ENCODE results near the gene RPL6. TPM values are rescaled to one million over a fixed set of nuclear protein-coding genes. Genes with fewer than 3 reads are reported as not detected.

RPL6 gene
- total RNA-seq, 1 experiment from 2014 or later: 969 TPM

- Histone ChIP-seq H3K36me3 (ENCODE audit: control insufficient read depth, insufficient read depth, low read length) (no peaks in the 10 kb centered on the region), H3K27ac (ENCODE audit: low read length) (no peak overlapping the region), H3K27me3 (ENCODE audit: control insufficient read depth, insufficient read depth, low read length) (no peaks in the 10 kb centered on the region), H3K4me3 (ENCODE audit: low read depth in 2 of 2, low read length in 2 of 2) (no peak overlapping the region), H3K4me1 (ENCODE audit: control insufficient read depth, insufficient read depth, low read length) (peaks cover 23% of the 10 kb centered on the region), H3K9me3 (ENCODE audit: control insufficient read depth, insufficient read depth, low read depth, low read length) (no peaks in the 10 kb centered on the region)
- TSS peak; percentile 32 for BruUV-seq (replicated peaks)
- in situ Hi-C loops (cut with HindIII; ENCODE audit: low pct_unique_long_range_greater_than_20kb, low sequenced_read_pairs): no loop called here
- ChIA-PET POLR2A (no interaction called here), CTCF (no interaction called here)
- ATAC-seq (no peak), DNase-seq (ENCODE audit: low read depth, low spot score) (no peak)
- intact Hi-C loops (cut with micrococcal nuclease; ENCODE audit: unreplicated experiment): loop anchor here (5.0 kb wide), 1 partner anchor 161 kb away; no protein-coding TSS in a partner anchor
- no peak for TF ChIP-seq CTCF (IDR thresholded peaks at IDR 0.05)
Measured at GRCh38 chr12:112367965-112368364, 41.4 kb downstream of the RPL6 start.

GRCh38 chr12:112362310-112362709, 47.1 kb downstream of the RPL6 start:
- no peaks in the 10 kb centered on the region for H3K9me3 ChIP-seq (ENCODE audit: control insufficient read depth, insufficient read depth, low read depth, low read length)
- TF ChIP-seq TCF7L2 (IDR thresholded peaks at IDR 0.05; ENCODE audit: low read depth, low read length): no peak
- TF ChIP-seq CTCF (IDR thresholded peaks at IDR 0.05): no peak
- no peak for TF ChIP-seq POLR2AphosphoS5 (IDR thresholded peaks at IDR 0.05; ENCODE audit: low read depth, low read length)
- TF ChIP-seq SIN3A (IDR thresholded peaks at IDR 0.05; ENCODE audit: borderline replicate concordance, insufficient read depth, low read depth, low read length): no peak
- no peak for TF ChIP-seq REST (IDR thresholded peaks at IDR 0.05; ENCODE audit: insufficient read depth in 1 of 2, low read depth in 2 of 2, low read length in 1 of 2)
- DNase-seq (ENCODE audit: low read depth, low spot score) (no peak), ATAC-seq (peak; percentile 63; the same call in 1 of the 2 replicates)
- peaks cover 9% of the 10 kb centered on the region; the same call in 1 of the 2 replicates for H3K4me1 ChIP-seq (ENCODE audit: control insufficient read depth, insufficient read depth, low read length)
- intact Hi-C loops (cut with micrococcal nuclease; ENCODE audit: unreplicated experiment): no loop called here
- POLR2A ChIA-PET: no interaction called here
- H3K27ac ChIP-seq (ENCODE audit: low read length): no peak overlapping the region
- H3K4me3 ChIP-seq (ENCODE audit: low read depth in 2 of 2, low read length in 2 of 2): no peak overlapping the region
- in situ Hi-C loops (cut with HindIII; ENCODE audit: low pct_unique_long_range_greater_than_20kb, low sequenced_read_pairs): no loop called here
- BruUV-seq (replicated peaks): no TSS peak
- no peaks in the 10 kb centered on the region for H3K36me3 ChIP-seq (ENCODE audit: control insufficient read depth, insufficient read depth, low read length)
- CTCF ChIA-PET: no interaction called here
- H3K27me3 ChIP-seq (ENCODE audit: control insufficient read depth, insufficient read depth, low read length): no peaks in the 10 kb centered on the region

- ChIA-PET POLR2A (no interaction called here), CTCF (no interaction called here)
- in situ Hi-C loops (cut with HindIII; ENCODE audit: low pct_unique_long_range_greater_than_20kb, low sequenced_read_pairs): no loop called here
- ATAC-seq (no peak), DNase-seq (ENCODE audit: low read depth, low spot score) (no peak)
- intact Hi-C loops (cut with micrococcal nuclease; ENCODE audit: unreplicated experiment): no loop called here
- Histone ChIP-seq H3K27ac (ENCODE audit: low read length) (no peak overlapping the region), H3K27me3 (ENCODE audit: control insufficient read depth, insufficient read depth, low read length) (no peaks in the 10 kb centered on the region), H3K36me3 (ENCODE audit: control insufficient read depth, insufficient read depth, low read length) (no peaks in the 10 kb centered on the region), H3K4me3 (ENCODE audit: low read depth in 2 of 2, low read length in 2 of 2) (no peak overlapping the region), H3K4me1 (ENCODE audit: control insufficient read depth, insufficient read depth, low read length) (peaks cover 9% of the 10 kb centered on the region; the same call in 1 of the 2 replicates), H3K9me3 (ENCODE audit: control insufficient read depth, insufficient read depth, low read depth, low read length) (no peaks in the 10 kb centered on the region)
- TF ChIP-seq SIN3A (IDR thresholded peaks at IDR 0.05; ENCODE audit: borderline replicate concordance, insufficient read depth, low read depth, low read length) (no peak), CTCF (IDR thresholded peaks at IDR 0.05) (no peak), REST (IDR thresholded peaks at IDR 0.05; ENCODE audit: insufficient read depth in 1 of 2, low read depth in 2 of 2, low read length in 1 of 2) (no peak), TCF7L2 (IDR thresholded peaks at IDR 0.05; ENCODE audit: low read depth, low read length) (no peak), POLR2AphosphoS5 (IDR thresholded peaks at IDR 0.05; ENCODE audit: low read depth, low read length) (no peak)
- BruUV-seq (replicated peaks): no TSS peak
Measured at GRCh38 chr12:112361271-112361670, 48.1 kb downstream of the RPL6 start.

Measured in Panc1 (cell line).